ENCODE measurements around the gene OLFM1.

Gene OLFM1

GRCh38 chr9:135165003-135165711 lies 77.7 kb downstream of the OLFM1 start:
- no peak overlapping the region for H3K4me3 ChIP-seq (ENCODE audit: low read depth, low read length)
- TF ChIP-seq CTCF (IDR thresholded peaks at IDR 0.05; ENCODE audit: low read depth, low read length) = no peak

GRCh38 chr9:135165756-135166519 lies 78.5 kb downstream of the OLFM1 start:
- H3K4me3 ChIP-seq (ENCODE audit: low read depth, low read length) = no peak overlapping the region
- TF ChIP-seq CTCF (IDR thresholded peaks at IDR 0.05; ENCODE audit: low read depth, low read length) = no peak

- H3K4me3 ChIP-seq (ENCODE audit: low read depth, low read length) = no peak overlapping the region
- TF ChIP-seq CTCF (IDR thresholded peaks at IDR 0.05; ENCODE audit: low read depth, low read length) = no peak
These were observed 79.1 kb downstream of the OLFM1 start for GRCh38 chr9:135166565-135166964.

- no peak for TF ChIP-seq CTCF (IDR thresholded peaks at IDR 0.05; ENCODE audit: low read depth, low read length)
- no peak overlapping the region for H3K4me3 ChIP-seq (ENCODE audit: low read depth, low read length)
These were observed 79.9 kb downstream of the OLFM1 start for GRCh38 chr9:135167356-135167755.

GRCh38 chr9:135167849-135168655 lies 80.6 kb downstream of the OLFM1 start:
- TF ChIP-seq CTCF (IDR thresholded peaks at IDR 0.05; ENCODE audit: low read depth, low read length) = no peak
- H3K4me3 ChIP-seq (ENCODE audit: low read depth, low read length) = no peak overlapping the region

GRCh38 chr9:135169709-135170226 lies 82.3 kb downstream of the OLFM1 start:
- H3K4me3 ChIP-seq (ENCODE audit: low read depth, low read length) = no peak overlapping the region
- no peak for TF ChIP-seq CTCF (IDR thresholded peaks at IDR 0.05; ENCODE audit: low read depth, low read length)
